ENCODE data around the gene SFXN3.

The SFXN3 gene

GRCh38 chr10:101073631-101074030, 42.6 kb downstream of the SFXN3 start:
- H3K4me1 ChIP-seq (ENCODE audit: control insufficient read depth, insufficient read depth, low read length, poor library complexity, severe bottlenecking): no peaks in the 10 kb centered on the region

GRCh38 chr10:101075775-101076174, 44.7 kb downstream of the SFXN3 start:
- Histone ChIP-seq H3K4me3 (ENCODE audit: insufficient read depth, low read depth, low read length, poor library complexity, severe bottlenecking) (no peak overlapping the region), H3K9me3 (ENCODE audit: control insufficient read depth, low read length) (no peaks in the 10 kb centered on the region), H3K27ac (ENCODE audit: insufficient read depth, low read length, poor library complexity, severe bottlenecking) (no peak overlapping the region), H3K4me1 (ENCODE audit: control insufficient read depth, insufficient read depth, low read length, poor library complexity, severe bottlenecking) (no peaks in the 10 kb centered on the region), H3K36me3 (ENCODE audit: control insufficient read depth, insufficient read depth, low read length) (no peaks in the 10 kb centered on the region), H3K27me3 (replicated peaks; ENCODE audit: control insufficient read depth, insufficient read depth, low read length, poor library complexity, severe bottlenecking) (peaks cover 4% of the 10 kb centered on the region)
- DNase-seq: no peak

More at GRCh38 chr10:101073631-101074030, 42.6 kb downstream of the SFXN3 start:
- Histone ChIP-seq H3K27me3 (replicated peaks; ENCODE audit: control insufficient read depth, insufficient read depth, low read length, poor library complexity, severe bottlenecking) (peaks cover 4% of the 10 kb centered on the region), H3K4me3 (ENCODE audit: insufficient read depth, low read depth, low read length, poor library complexity, severe bottlenecking) (no peak overlapping the region), H3K36me3 (ENCODE audit: control insufficient read depth, insufficient read depth, low read length) (no peaks in the 10 kb centered on the region), H3K9me3 (ENCODE audit: control insufficient read depth, low read length) (no peaks in the 10 kb centered on the region), H3K27ac (ENCODE audit: insufficient read depth, low read length, poor library complexity, severe bottlenecking) (no peak overlapping the region)
- DNase-seq: no peak

- no peak overlapping the region for H3K4me3 ChIP-seq (ENCODE audit: insufficient read depth, low read depth, low read length, poor library complexity, severe bottlenecking)
- H3K4me1 ChIP-seq (ENCODE audit: control insufficient read depth, insufficient read depth, low read length, poor library complexity, severe bottlenecking): no peaks in the 10 kb centered on the region
- no peaks in the 10 kb centered on the region for H3K36me3 ChIP-seq (ENCODE audit: control insufficient read depth, insufficient read depth, low read length)
- H3K27me3 ChIP-seq (replicated peaks; ENCODE audit: control insufficient read depth, insufficient read depth, low read length, poor library complexity, severe bottlenecking): peaks cover 4% of the 10 kb centered on the region
- H3K9me3 ChIP-seq (ENCODE audit: control insufficient read depth, low read length): no peaks in the 10 kb centered on the region
- DNase-seq: no peak
- H3K27ac ChIP-seq (ENCODE audit: insufficient read depth, low read length, poor library complexity, severe bottlenecking): no peak overlapping the region
Measured at GRCh38 chr10:101076630-101077029, 45.6 kb downstream of the SFXN3 start.

GRCh38 chr10:101079874-101080273, 48.8 kb downstream of the SFXN3 start:
- no peaks in the 10 kb centered on the region for H3K9me3 ChIP-seq (ENCODE audit: control insufficient read depth, low read length)
- H3K36me3 ChIP-seq (ENCODE audit: control insufficient read depth, insufficient read depth, low read length): no peaks in the 10 kb centered on the region
- no peak for DNase-seq
- no peak overlapping the region for H3K4me3 ChIP-seq (ENCODE audit: insufficient read depth, low read depth, low read length, poor library complexity, severe bottlenecking)
- no peaks in the 10 kb centered on the region for H3K4me1 ChIP-seq (ENCODE audit: control insufficient read depth, insufficient read depth, low read length, poor library complexity, severe bottlenecking)
- H3K27ac ChIP-seq (ENCODE audit: insufficient read depth, low read length, poor library complexity, severe bottlenecking): no peak overlapping the region
- H3K27me3 ChIP-seq (replicated peaks; ENCODE audit: control insufficient read depth, insufficient read depth, low read length, poor library complexity, severe bottlenecking): peaks cover 4% of the 10 kb centered on the region

- DNase-seq: no peak
- H3K36me3 ChIP-seq (ENCODE audit: control insufficient read depth, insufficient read depth, low read length): no peaks in the 10 kb centered on the region
- H3K27ac ChIP-seq (ENCODE audit: insufficient read depth, low read length, poor library complexity, severe bottlenecking): no peak overlapping the region
- H3K9me3 ChIP-seq (ENCODE audit: control insufficient read depth, low read length): no peaks in the 10 kb centered on the region
- peaks cover 2% of the 10 kb centered on the region for H3K27me3 ChIP-seq (replicated peaks; ENCODE audit: control insufficient read depth, insufficient read depth, low read length, poor library complexity, severe bottlenecking)
- H3K4me3 ChIP-seq (ENCODE audit: insufficient read depth, low read depth, low read length, poor library complexity, severe bottlenecking): no peak overlapping the region
- no peaks in the 10 kb centered on the region for H3K4me1 ChIP-seq (ENCODE audit: control insufficient read depth, insufficient read depth, low read length, poor library complexity, severe bottlenecking)
Measured at GRCh38 chr10:101080933-101081931, 50.2 kb downstream of the SFXN3 start.

GRCh38 chr10:101085846-101086245, 54.8 kb downstream of the SFXN3 start:
- H3K4me3 ChIP-seq (ENCODE audit: insufficient read depth, low read depth, low read length, poor library complexity, severe bottlenecking): no peak overlapping the region
- no peaks in the 10 kb centered on the region for H3K4me1 ChIP-seq (ENCODE audit: control insufficient read depth, insufficient read depth, low read length, poor library complexity, severe bottlenecking)
- H3K36me3 ChIP-seq (ENCODE audit: control insufficient read depth, insufficient read depth, low read length): no peaks in the 10 kb centered on the region
- no peak overlapping the region for H3K27ac ChIP-seq (ENCODE audit: insufficient read depth, low read length, poor library complexity, severe bottlenecking)
- DNase-seq: no peak
- no peaks in the 10 kb centered on the region for H3K9me3 ChIP-seq (ENCODE audit: control insufficient read depth, low read length)
- peaks cover 2% of the 10 kb centered on the region for H3K27me3 ChIP-seq (replicated peaks; ENCODE audit: control insufficient read depth, insufficient read depth, low read length, poor library complexity, severe bottlenecking)

GRCh38 chr10:101087376-101087775, 56.3 kb downstream of the SFXN3 start:
- Histone ChIP-seq H3K4me3 (ENCODE audit: insufficient read depth, low read depth, low read length, poor library complexity, severe bottlenecking) (no peak overlapping the region), H3K4me1 (ENCODE audit: control insufficient read depth, insufficient read depth, low read length, poor library complexity, severe bottlenecking) (no peaks in the 10 kb centered on the region), H3K27me3 (replicated peaks; ENCODE audit: control insufficient read depth, insufficient read depth, low read length, poor library complexity, severe bottlenecking) (peaks cover 7% of the 10 kb centered on the region), H3K27ac (ENCODE audit: insufficient read depth, low read length, poor library complexity, severe bottlenecking) (no peak overlapping the region), H3K36me3 (ENCODE audit: control insufficient read depth, insufficient read depth, low read length) (no peaks in the 10 kb centered on the region), H3K9me3 (ENCODE audit: control insufficient read depth, low read length) (no peaks in the 10 kb centered on the region)
- no peak for DNase-seq

GRCh38 chr10:101087965-101088364, 56.9 kb downstream of the SFXN3 start:
- Histone ChIP-seq H3K9me3 (ENCODE audit: control insufficient read depth, low read length) (no peaks in the 10 kb centered on the region), H3K4me1 (ENCODE audit: control insufficient read depth, insufficient read depth, low read length, poor library complexity, severe bottlenecking) (no peaks in the 10 kb centered on the region), H3K27ac (ENCODE audit: insufficient read depth, low read length, poor library complexity, severe bottlenecking) (no peak overlapping the region), H3K36me3 (ENCODE audit: control insufficient read depth, insufficient read depth, low read length) (no peaks in the 10 kb centered on the region), H3K4me3 (ENCODE audit: insufficient read depth, low read depth, low read length, poor library complexity, severe bottlenecking) (no peak overlapping the region), H3K27me3 (replicated peaks; ENCODE audit: control insufficient read depth, insufficient read depth, low read length, poor library complexity, severe bottlenecking) (peaks cover 7% of the 10 kb centered on the region)
- no peak for DNase-seq

GRCh38 chr10:101089520-101090299, 58.7 kb downstream of the SFXN3 start:
- Histone ChIP-seq H3K4me3 (ENCODE audit: insufficient read depth, low read depth, low read length, poor library complexity, severe bottlenecking) (no peak overlapping the region), H3K9me3 (ENCODE audit: control insufficient read depth, low read length) (no peaks in the 10 kb centered on the region), H3K27ac (ENCODE audit: insufficient read depth, low read length, poor library complexity, severe bottlenecking) (no peak overlapping the region), H3K36me3 (ENCODE audit: control insufficient read depth, insufficient read depth, low read length) (no peaks in the 10 kb centered on the region), H3K27me3 (replicated peaks; ENCODE audit: control insufficient read depth, insufficient read depth, low read length, poor library complexity, severe bottlenecking) (peaks cover 7% of the 10 kb centered on the region), H3K4me1 (ENCODE audit: control insufficient read depth, insufficient read depth, low read length, poor library complexity, severe bottlenecking) (no peaks in the 10 kb centered on the region)
- no peak for DNase-seq

GRCh38 chr10:101090597-101090996, 59.6 kb downstream of the SFXN3 start:
- H3K36me3 ChIP-seq (ENCODE audit: control insufficient read depth, insufficient read depth, low read length): no peaks in the 10 kb centered on the region
- peaks cover 2% of the 10 kb centered on the region for H3K4me1 ChIP-seq (ENCODE audit: control insufficient read depth, insufficient read depth, low read length, poor library complexity, severe bottlenecking)
- H3K27me3 ChIP-seq (replicated peaks; ENCODE audit: control insufficient read depth, insufficient read depth, low read length, poor library complexity, severe bottlenecking): peaks cover 8% of the 10 kb centered on the region
- no peak overlapping the region for H3K4me3 ChIP-seq (ENCODE audit: insufficient read depth, low read depth, low read length, poor library complexity, severe bottlenecking)
- no peak for DNase-seq
- H3K9me3 ChIP-seq (ENCODE audit: control insufficient read depth, low read length): no peaks in the 10 kb centered on the region
- H3K27ac ChIP-seq (ENCODE audit: insufficient read depth, low read length, poor library complexity, severe bottlenecking): no peak overlapping the region
